ENCODE data around the gene PTDSS2. TPM values are rescaled to one million over a fixed set of nuclear protein-coding genes. Genes with fewer than 3 reads are reported as not detected.

The PTDSS2 gene
- total and polyA plus RNA-seq, 10 of the 15 experiments (the other 5 are each of a cell fraction or from before 2014, with no cell fraction given), result 0.39 to 21.1 (median 10.8) TPM

DNA sequence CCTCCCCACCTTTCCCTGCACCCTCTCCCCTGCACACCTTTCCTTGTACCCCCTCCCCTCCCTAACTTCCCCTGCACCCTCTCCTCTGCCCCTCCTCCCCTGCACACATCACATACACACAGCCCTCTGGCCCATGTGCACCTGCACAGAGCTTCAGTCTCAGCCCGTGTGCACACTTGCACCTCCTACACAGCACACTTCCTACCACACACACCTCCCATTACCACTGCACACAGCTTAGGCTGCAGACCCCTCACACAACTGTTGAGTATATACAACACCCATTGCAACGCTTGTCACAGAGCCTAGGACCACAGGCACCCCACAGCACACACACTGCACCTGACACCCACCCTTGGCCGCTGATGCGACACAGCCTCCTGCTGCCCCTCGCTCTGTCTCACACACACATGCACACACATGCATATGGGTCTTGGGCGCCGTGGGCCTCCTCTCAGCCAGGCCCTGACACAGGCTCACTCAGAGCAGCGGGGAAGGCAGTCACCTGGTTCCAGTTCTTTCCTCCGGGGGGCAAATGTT is 35.7 kb upstream of the PTDSS2 start (continued):
- peak; percentile 17 for TF ChIP-seq MEF2B (IDR thresholded peaks at IDR 0.05; ENCODE audit: partially characterized antibody, poor library complexity, severe bottlenecking)
- TF ChIP-seq, protein P1, sequence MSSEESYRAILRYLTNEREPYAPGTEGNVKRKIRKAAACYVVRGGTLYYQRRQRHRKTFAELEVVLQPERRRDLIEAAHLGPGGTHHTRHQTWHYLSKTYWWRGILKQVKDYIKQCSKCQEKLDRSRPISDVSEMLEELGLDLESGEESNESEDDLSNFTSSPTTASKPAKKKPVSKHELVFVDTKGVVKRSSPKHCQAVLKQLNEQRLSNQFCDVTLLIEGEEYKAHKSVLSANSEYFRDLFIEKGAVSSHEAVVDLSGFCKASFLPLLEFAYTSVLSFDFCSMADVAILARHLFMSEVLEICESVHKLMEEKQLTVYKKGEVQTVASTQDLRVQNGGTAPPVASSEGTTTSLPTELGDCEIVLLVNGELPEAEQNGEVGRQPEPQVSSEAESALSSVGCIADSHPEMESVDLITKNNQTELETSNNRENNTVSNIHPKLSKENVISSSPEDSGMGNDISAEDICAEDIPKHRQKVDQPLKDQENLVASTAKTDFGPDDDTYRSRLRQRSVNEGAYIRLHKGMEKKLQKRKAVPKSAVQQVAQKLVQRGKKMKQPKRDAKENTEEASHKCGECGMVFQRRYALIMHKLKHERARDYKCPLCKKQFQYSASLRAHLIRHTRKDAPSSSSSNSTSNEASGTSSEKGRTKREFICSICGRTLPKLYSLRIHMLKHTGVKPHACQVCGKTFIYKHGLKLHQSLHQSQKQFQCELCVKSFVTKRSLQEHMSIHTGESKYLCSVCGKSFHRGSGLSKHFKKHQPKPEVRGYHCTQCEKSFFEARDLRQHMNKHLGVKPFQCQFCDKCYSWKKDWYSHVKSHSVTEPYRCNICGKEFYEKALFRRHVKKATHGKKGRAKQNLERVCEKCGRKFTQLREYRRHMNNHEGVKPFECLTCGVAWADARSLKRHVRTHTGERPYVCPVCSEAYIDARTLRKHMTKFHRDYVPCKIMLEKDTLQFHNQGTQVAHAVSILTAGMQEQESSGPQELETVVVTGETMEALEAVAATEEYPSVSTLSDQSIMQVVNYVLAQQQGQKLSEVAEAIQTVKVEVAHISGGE (CRISPR knock-in tag; IDR thresholded peaks at IDR 0.05), result no peak

DNA sequence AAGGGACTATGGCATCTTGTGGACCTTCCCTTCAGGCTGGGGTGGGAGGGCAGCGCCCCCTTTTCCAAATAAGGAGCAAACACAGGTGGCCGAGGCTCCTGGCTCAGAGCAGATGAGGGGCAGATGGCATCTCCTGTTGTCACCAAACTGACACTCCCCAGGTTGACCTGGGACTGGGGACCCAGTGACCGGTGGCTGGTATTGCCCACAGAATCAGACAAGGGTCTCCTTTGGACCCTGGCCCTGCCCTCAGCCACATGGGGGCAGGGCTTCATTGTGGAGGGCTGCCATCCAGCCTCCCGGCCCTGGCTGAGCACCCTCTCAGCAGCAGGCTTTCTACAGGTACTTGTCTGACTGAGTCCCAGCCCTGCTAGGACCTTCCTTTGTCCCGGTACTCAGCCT is 34.4 kb upstream of the PTDSS2 start:
- no peaks in the 10 kb centered on the region for H3K36me3 ChIP-seq (ENCODE audit: control insufficient read depth in 2 of 2, insufficient read depth in 2 of 2, low read length in 1 of 2)
- H3K4me3 ChIP-seq, result no peak overlapping the region
- H3K4me2 ChIP-seq (ENCODE audit: control insufficient read depth, insufficient read depth), result peak overlapping the region; percentile 38; the same call in 1 of the 2 replicates
- H3K4me1 ChIP-seq (ENCODE audit: control insufficient read depth, insufficient read depth, low read length), result peaks cover 8% of the 10 kb centered on the region
- ChIA-PET SMC1A (ENCODE audit: uncharacterized antibody, unreplicated experiment) (no interaction called here), CTCF (no interaction called here), RAD21 (ENCODE audit: unreplicated experiment) (no interaction called here), POLR2A (no interaction called here)
- H3K9ac ChIP-seq (ENCODE audit: control insufficient read depth, insufficient read depth, low read length), result no peak overlapping the region
- no peaks in the 10 kb centered on the region for H4K20me1 ChIP-seq (ENCODE audit: control insufficient read depth, insufficient read depth)
- BruUV-seq (replicated peaks), result no TSS peak
- DNase-seq (ENCODE audit: low read depth, low spot score), result no peak
- FAIRE-seq, result no peak
- intact Hi-C loops (cut with micrococcal nuclease; ENCODE audit: unreplicated experiment), result no loop called here
- in situ Hi-C loops (cut with MboI), result no loop called here
- no peak overlapping the region for H2AFZ ChIP-seq (ENCODE audit: control insufficient read depth, low read depth, low read length)
- no peaks in the 10 kb centered on the region for H3K9me3 ChIP-seq (replicated peaks; ENCODE audit: control insufficient read depth, insufficient read depth, low read length)
- no peaks in the 10 kb centered on the region for H3K27me3 ChIP-seq (replicated peaks in 1 of 2; ENCODE audit: control insufficient read depth in 2 of 2, insufficient read depth in 2 of 2, low read length in 1 of 2)
- no peak for ATAC-seq
- H3K27ac ChIP-seq (ENCODE audit: control insufficient read depth, insufficient read depth), result no peak overlapping the region
- H3K79me2 ChIP-seq (ENCODE audit: control insufficient read depth, insufficient read depth, low read length), result no peaks in the 10 kb centered on the region
- WGBS (ENCODE audit: insufficient coverage, insufficient replicate concordance, low lambda C conversion rate, missing lambda C conversion rate), result 43% methylated on average over 5 of the region's 5 CpGs
- TF ChIP-seq NFYA (IDR thresholded peaks at IDR 0.05; ENCODE audit: borderline replicate concordance, low read depth, low read length) (no peak), FOXK2 (IDR thresholded peaks at IDR 0.05) (no peak), NFIC (IDR thresholded peaks at IDR 0.05; ENCODE audit: low read depth, low read length) (no peak), ZNF207 (IDR thresholded peaks at IDR 0.05; ENCODE audit: borderline replicate concordance) (no peak), ATF7 (IDR thresholded peaks at IDR 0.05; ENCODE audit: low read depth) (no peak), KLF5 (IDR thresholded peaks at IDR 0.05; ENCODE audit: partially characterized antibody) (no peak), BMI1 (IDR thresholded peaks at IDR 0.05; ENCODE audit: borderline replicate concordance) (no peak), RAD21 (IDR thresholded peaks at IDR 0.05; ENCODE audit: insufficient read depth, low read depth, low read length) (no peak), GATAD2B (conservative IDR thresholded peaks at IDR 0.05; ENCODE audit: low read depth) (no peak)
- TF ChIP-seq, protein P2, sequence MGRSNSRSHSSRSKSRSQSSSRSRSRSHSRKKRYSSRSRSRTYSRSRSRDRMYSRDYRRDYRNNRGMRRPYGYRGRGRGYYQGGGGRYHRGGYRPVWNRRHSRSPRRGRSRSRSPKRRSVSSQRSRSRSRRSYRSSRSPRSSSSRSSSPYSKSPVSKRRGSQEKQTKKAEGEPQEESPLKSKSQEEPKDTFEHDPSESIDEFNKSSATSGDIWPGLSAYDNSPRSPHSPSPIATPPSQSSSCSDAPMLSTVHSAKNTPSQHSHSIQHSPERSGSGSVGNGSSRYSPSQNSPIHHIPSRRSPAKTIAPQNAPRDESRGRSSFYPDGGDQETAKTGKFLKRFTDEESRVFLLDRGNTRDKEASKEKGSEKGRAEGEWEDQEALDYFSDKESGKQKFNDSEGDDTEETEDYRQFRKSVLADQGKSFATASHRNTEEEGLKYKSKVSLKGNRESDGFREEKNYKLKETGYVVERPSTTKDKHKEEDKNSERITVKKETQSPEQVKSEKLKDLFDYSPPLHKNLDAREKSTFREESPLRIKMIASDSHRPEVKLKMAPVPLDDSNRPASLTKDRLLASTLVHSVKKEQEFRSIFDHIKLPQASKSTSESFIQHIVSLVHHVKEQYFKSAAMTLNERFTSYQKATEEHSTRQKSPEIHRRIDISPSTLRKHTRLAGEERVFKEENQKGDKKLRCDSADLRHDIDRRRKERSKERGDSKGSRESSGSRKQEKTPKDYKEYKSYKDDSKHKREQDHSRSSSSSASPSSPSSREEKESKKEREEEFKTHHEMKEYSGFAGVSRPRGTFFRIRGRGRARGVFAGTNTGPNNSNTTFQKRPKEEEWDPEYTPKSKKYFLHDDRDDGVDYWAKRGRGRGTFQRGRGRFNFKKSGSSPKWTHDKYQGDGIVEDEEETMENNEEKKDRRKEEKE (IDR thresholded peaks at IDR 0.05), result no peak
- TF ChIP-seq, protein P3, sequence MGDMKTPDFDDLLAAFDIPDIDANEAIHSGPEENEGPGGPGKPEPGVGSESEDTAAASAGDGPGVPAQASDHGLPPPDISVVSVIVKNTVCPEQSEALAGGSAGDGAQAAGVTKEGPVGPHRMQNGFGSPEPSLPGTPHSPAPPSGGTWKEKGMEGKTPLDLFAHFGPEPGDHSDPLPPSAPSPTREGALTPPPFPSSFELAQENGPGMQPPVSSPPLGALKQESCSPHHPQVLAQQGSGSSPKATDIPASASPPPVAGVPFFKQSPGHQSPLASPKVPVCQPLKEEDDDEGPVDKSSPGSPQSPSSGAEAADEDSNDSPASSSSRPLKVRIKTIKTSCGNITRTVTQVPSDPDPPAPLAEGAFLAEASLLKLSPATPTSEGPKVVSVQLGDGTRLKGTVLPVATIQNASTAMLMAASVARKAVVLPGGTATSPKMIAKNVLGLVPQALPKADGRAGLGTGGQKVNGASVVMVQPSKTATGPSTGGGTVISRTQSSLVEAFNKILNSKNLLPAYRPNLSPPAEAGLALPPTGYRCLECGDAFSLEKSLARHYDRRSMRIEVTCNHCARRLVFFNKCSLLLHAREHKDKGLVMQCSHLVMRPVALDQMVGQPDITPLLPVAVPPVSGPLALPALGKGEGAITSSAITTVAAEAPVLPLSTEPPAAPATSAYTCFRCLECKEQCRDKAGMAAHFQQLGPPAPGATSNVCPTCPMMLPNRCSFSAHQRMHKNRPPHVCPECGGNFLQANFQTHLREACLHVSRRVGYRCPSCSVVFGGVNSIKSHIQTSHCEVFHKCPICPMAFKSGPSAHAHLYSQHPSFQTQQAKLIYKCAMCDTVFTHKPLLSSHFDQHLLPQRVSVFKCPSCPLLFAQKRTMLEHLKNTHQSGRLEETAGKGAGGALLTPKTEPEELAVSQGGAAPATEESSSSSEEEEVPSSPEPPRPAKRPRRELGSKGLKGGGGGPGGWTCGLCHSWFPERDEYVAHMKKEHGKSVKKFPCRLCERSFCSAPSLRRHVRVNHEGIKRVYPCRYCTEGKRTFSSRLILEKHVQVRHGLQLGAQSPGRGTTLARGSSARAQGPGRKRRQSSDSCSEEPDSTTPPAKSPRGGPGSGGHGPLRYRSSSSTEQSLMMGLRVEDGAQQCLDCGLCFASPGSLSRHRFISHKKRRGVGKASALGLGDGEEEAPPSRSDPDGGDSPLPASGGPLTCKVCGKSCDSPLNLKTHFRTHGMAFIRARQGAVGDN (IDR thresholded peaks at IDR 0.05), result no peak

Measured in GM12878 (cell line).